Measurements from ENCODE around the gene PACRG.

- TF ChIP-seq POLR2A (IDR thresholded peaks at IDR 0.05; ENCODE audit: low read length) (no peak), GATA1 (IDR thresholded peaks at IDR 0.05; ENCODE audit: low read depth, low read length) (no peak)
These were observed 280.9 kb downstream of the PACRG start for GRCh38 chr6:163008626-163009025.
